Activated effector memory CD4-positive, alpha-beta T cell treated with anti-CD3 and anti-CD28 coated beads, Interleukin-2, amount 50 U/mL, for 16 hours (primary cell): ENCODE data around the gene EIF2S1.
"Not testable (repeated sequence)": the region's sequence is repeated elsewhere in the genome, so short reads cannot be mapped to it uniquely, and the experiment has no call there.

Experiments
- DNase-seq: peaks from one replicate; pipeline ENCODE4 v3.0.0-alpha.2; 2020

EIF2S1 gene

GRCh38 chr14:67359775-67360469 is at the start of gene EIF2S1, which contains the start of gene ATP6V1D:
TSS of gene EIF2S1 (plus strand) at chr14:67360328. CDS start at chr14:67364768, 4,440 bp downstream.
TSS of gene ATP6V1D (minus strand) at chr14:67359804. CDS start at chr14:67359698, 106 bp downstream.
- DNase-seq, result peak; percentile 100

- DNase-seq, result no peak
Measured at GRCh38 chr14:67311868-67312267, 48.3 kb upstream of the EIF2S1 start.

GRCh38 chr14:67313153-67313552 is 47.0 kb upstream of the EIF2S1 start:
- DNase-seq, result no peak

- DNase-seq, result no peak
Measured at GRCh38 chr14:67317822-67318221, 42.3 kb upstream of the EIF2S1 start.

- DNase-seq, result no peak
Measured at GRCh38 chr14:67319142-67319541, 41.0 kb upstream of the EIF2S1 start.

GRCh38 chr14:67329666-67330065 is 30.5 kb upstream of the EIF2S1 start:
- DNase-seq, result not testable (repeated sequence)

- DNase-seq, result no peak
Measured at GRCh38 chr14:67331368-67332125, 28.6 kb upstream of the EIF2S1 start.

- no peak for DNase-seq
Measured at GRCh38 chr14:67332468-67332867, 27.7 kb upstream of the EIF2S1 start.

GRCh38 chr14:67335781-67336180 is 24.3 kb upstream of the EIF2S1 start:
- DNase-seq, result no peak

GRCh38 chr14:67341231-67341630 is 18.9 kb upstream of the EIF2S1 start:
- DNase-seq, result not testable (repeated sequence)

- DNase-seq, result no peak
Measured at GRCh38 chr14:67343601-67344230, 16.4 kb upstream of the EIF2S1 start.

GRCh38 chr14:67345583-67345982 is 14.5 kb upstream of the EIF2S1 start:
- no peak for DNase-seq

GRCh38 chr14:67352055-67352454 is 8.1 kb upstream of the EIF2S1 start:
- no peak for DNase-seq

GRCh38 chr14:67357186-67357968 is 2.8 kb upstream of the EIF2S1 start:
- no peak for DNase-seq

GRCh38 chr14:67357969-67358354 is 2.2 kb upstream of the EIF2S1 start:
- DNase-seq, result no peak

- no peak for DNase-seq
Measured at GRCh38 chr14:67358924-67359774, 979 bp upstream of the EIF2S1 start.

GRCh38 chr14:67360470-67361206 is 510 bp downstream of the EIF2S1 start:
- no peak for DNase-seq

GRCh38 chr14:67365476-67365875 is 5.3 kb downstream of the EIF2S1 start:
- DNase-seq, result no peak

GRCh38 chr14:67370830-67371229 is 10.7 kb downstream of the EIF2S1 start:
- no peak for DNase-seq

GRCh38 chr14:67371247-67372148 is 11.4 kb downstream of the EIF2S1 start:
- no peak for DNase-seq
